RWPE2 (cell line): ENCODE measurements around the gene DSP.

Source experiments
- ATAC-seq: fragments of 200-7000 bp; cut with Tn5 transposase; 3 replicates; pipeline ENCODE4 v1.9.1; 2021; ENCODE audit warnings: low read depth
- DNase-seq: peaks from one replicate; pipeline ENCODE4 v3.0.0-alpha.2; 2020; ENCODE audit warnings: low spot score
- H3K27ac ChIP-seq: fragments of 450-650 bp; 2 replicates; pipeline ENCODE4 v1.5.1; 2017; ENCODE audit warnings: mild to moderate bottlenecking; ENCODE audit not compliant: poor library complexity, severe bottlenecking
- H3K27me3 ChIP-seq: fragments of 250-450 bp; sonication (Bioruptor Pico); 2 replicates; pipeline ENCODE4 v1.5.1; 2021; ENCODE audit warnings: mild to moderate bottlenecking, moderate library complexity; ENCODE audit not compliant: insufficient read depth, poor library complexity, severe bottlenecking
- H3K36me3 ChIP-seq: fragments of 250-450 bp; sonication (Bioruptor Pico); 2 replicates; pipeline ENCODE4 v1.5.1; 2020; ENCODE audit warnings: low read depth, mild to moderate bottlenecking, moderate library complexity
- H3K4me1 ChIP-seq: fragments of 250-450 bp; sonication (Bioruptor Pico); 2 replicates; pipeline ENCODE4 v1.5.1; 2021; ENCODE audit warnings: mild to moderate bottlenecking, moderate library complexity; ENCODE audit not compliant: insufficient read depth, poor library complexity, severe bottlenecking
- H3K4me3 ChIP-seq: fragments of 250-450 bp; sonication (Bioruptor Pico); 2 replicates; pipeline ENCODE4 v1.5.1; 2021; ENCODE audit warnings: mild to moderate bottlenecking, moderate library complexity; ENCODE audit not compliant: severe bottlenecking
- H3K9me3 ChIP-seq: fragments of 250-450 bp; sonication (Bioruptor Pico); 2 replicates; pipeline ENCODE4 v1.5.1; 2021; ENCODE audit warnings: mild to moderate bottlenecking, moderate library complexity; ENCODE audit not compliant: severe bottlenecking
- CTCF ChIP-seq: fragments of 450-650 bp; IDR thresholded peaks from one replicate; pipeline ENCODE4 v1.5.1; 2017; ENCODE audit warnings: mild to moderate bottlenecking, moderate library complexity; ENCODE audit not compliant: poor library complexity, severe bottlenecking

DSP gene

GRCh38 chr6:7588506-7588905 is 47.0 kb downstream of the DSP start:
- no peaks in the 10 kb centered on the region for H3K9me3 ChIP-seq
- peaks cover 30% of the 10 kb centered on the region for H3K4me1 ChIP-seq
- H3K36me3 ChIP-seq: peaks cover 33% of the 10 kb centered on the region
- no peak for ATAC-seq
- H3K27ac ChIP-seq: peak overlapping the region; percentile 37
- no peak overlapping the region for H3K4me3 ChIP-seq
- DNase-seq: no peak
- TF ChIP-seq CTCF: no peak
- no peaks in the 10 kb centered on the region for H3K27me3 ChIP-seq

- TF ChIP-seq CTCF: no peak
- no peak for ATAC-seq
- no peak for DNase-seq
- peak overlapping the region; percentile 37 for H3K27ac ChIP-seq
- peaks cover 30% of the 10 kb centered on the region for H3K4me1 ChIP-seq
- no peaks in the 10 kb centered on the region for H3K9me3 ChIP-seq
- H3K4me3 ChIP-seq: no peak overlapping the region
- no peaks in the 10 kb centered on the region for H3K27me3 ChIP-seq
- peaks cover 33% of the 10 kb centered on the region for H3K36me3 ChIP-seq
Observed at GRCh38 chr6:7589221-7589620, 47.8 kb downstream of the DSP start.

- peak within 1 kb of the TSS; percentile 37 for H3K27ac ChIP-seq
- peak; percentile 88 for DNase-seq
- H3K4me3 ChIP-seq: peak within 1 kb of the TSS; percentile 74
- H3K9me3 ChIP-seq: no peaks in the 10 kb centered on the region
- peaks cover 30% of the 10 kb centered on the region for H3K4me1 ChIP-seq
- TF ChIP-seq CTCF: no peak
- H3K36me3 ChIP-seq: peaks cover 33% of the 10 kb centered on the region
- H3K27me3 ChIP-seq: no peaks in the 10 kb centered on the region
- peak; percentile 91 for ATAC-seq
Observed at GRCh38 chr6:7589949-7590917, 48.8 kb downstream of the DSP start, which contains the start of gene SNRNP48. SNRNP48 (plus strand) TSS chr6:7590198; CDS start chr6:7590258, 60 bp downstream.

GRCh38 chr6:7590918-7591302 is 49.4 kb downstream of the DSP start:
- peak overlapping the region; percentile 37 for H3K27ac ChIP-seq
- H3K36me3 ChIP-seq: peaks cover 35% of the 10 kb centered on the region
- DNase-seq (no peak), ATAC-seq (no peak)
- H3K4me1 ChIP-seq: peaks cover 30% of the 10 kb centered on the region
- no peak for TF ChIP-seq CTCF
- peak overlapping the region; percentile 74 for H3K4me3 ChIP-seq
- no peaks in the 10 kb centered on the region for H3K27me3 ChIP-seq
- H3K9me3 ChIP-seq: no peaks in the 10 kb centered on the region

- ATAC-seq: no peak
- Histone ChIP-seq H3K36me3 (peaks cover 33% of the 10 kb centered on the region), H3K9me3 (no peaks in the 10 kb centered on the region), H3K27me3 (no peaks in the 10 kb centered on the region), H3K27ac (no peak overlapping the region), H3K4me3 (no peak overlapping the region), H3K4me1 (peaks cover 25% of the 10 kb centered on the region)
- TF ChIP-seq CTCF: no peak
- DNase-seq: no peak
Observed at GRCh38 chr6:7591770-7592169, 50.3 kb downstream of the DSP start.
